Tongue (tissue), 2 donors: ENCODE measurements around the gene RSAD1. TPM values are rescaled to one million over a fixed set of nuclear protein-coding genes. Genes with fewer than 3 reads are reported as not detected.

ENCODE experiments used
- DNase-seq: peaks from one replicate; pipeline ENCODE4 v3.0.0-alpha.2; 2015
- total RNA-seq: library from RNA; depleted of rRNA; stranded (reverse); fragments of >200 nt; gene quantifications from one replicate; pipeline ENCODE4 v1.2.3, GENCODE V29; 2014

Gene RSAD1
- total RNA-seq, 1 donor from 2014 or later = 33.5 TPM

GRCh38 chr17:50519141-50519834, 40.6 kb downstream of the RSAD1 start:
- DNase-seq = no peak

- no peak for DNase-seq
These were observed 41.8 kb downstream of the RSAD1 start for GRCh38 chr17:50520483-50520882.

GRCh38 chr17:50521514-50521913, 42.9 kb downstream of the RSAD1 start:
- DNase-seq = no peak

GRCh38 chr17:50522766-50523165, 44.1 kb downstream of the RSAD1 start:
- DNase-seq = no peak

- no peak for DNase-seq
These were observed 44.5 kb downstream of the RSAD1 start for GRCh38 chr17:50523208-50523607.

- DNase-seq = no peak
These were observed 46.2 kb downstream of the RSAD1 start for GRCh38 chr17:50524838-50525237.

- DNase-seq = no peak
These were observed 48.6 kb downstream of the RSAD1 start for GRCh38 chr17:50527155-50527762.

GRCh38 chr17:50527949-50528474, 49.4 kb downstream of the RSAD1 start:
- DNase-seq = no peak

- DNase-seq = no peak
These were observed 51.2 kb downstream of the RSAD1 start for GRCh38 chr17:50529849-50530248.

- DNase-seq = no peak
These were observed 52.9 kb downstream of the RSAD1 start for GRCh38 chr17:50531428-50532025.

- DNase-seq = peak; percentile 62
These were observed 53.9 kb downstream of the RSAD1 start, which contains the start of gene EPN3 for GRCh38 chr17:50532452-50533024. Gene EPN3 (plus strand): TSS chr17:50532735. CDS start chr17:50536557, 3,822 bp downstream.

GRCh38 chr17:50533185-50533584, 54.5 kb downstream of the RSAD1 start:
- no peak for DNase-seq

GRCh38 chr17:50533720-50534148, 55.1 kb downstream of the RSAD1 start:
- peak; percentile 73 for DNase-seq

- DNase-seq = no peak
These were observed 55.7 kb downstream of the RSAD1 start for GRCh38 chr17:50534222-50534978.

- no peak for DNase-seq
These were observed 56.3 kb downstream of the RSAD1 start for GRCh38 chr17:50534979-50535326.

GRCh38 chr17:50535407-50535806, 56.7 kb downstream of the RSAD1 start:
- DNase-seq = no peak

Other genes starting within 250 kb of the RSAD1 start
- not detected for gene TMEM92, start 204.4 kb upstream of the RSAD1 start, total RNA-seq
- gene XYLT2, start 132.7 kb upstream of the RSAD1 start, total RNA-seq = 29.0 TPM
- 32.2 TPM for gene MRPL27, start 105.7 kb upstream of the RSAD1 start, total RNA-seq
- 4.3 TPM for gene EME1, start 105.6 kb upstream of the RSAD1 start, total RNA-seq
- 55.5 TPM for gene LRRC59, start 81.3 kb upstream of the RSAD1 start, total RNA-seq
- gene ACSF2, start 52.6 kb upstream of the RSAD1 start, total RNA-seq = 44.3 TPM
- not detected for gene CHAD, start 10.0 kb upstream of the RSAD1 start, total RNA-seq
- 0.21 TPM for gene MYCBPAP, start 29.6 kb downstream of the RSAD1 start, total RNA-seq
- 7.5 TPM for gene EPN3, start 53.9 kb downstream of the RSAD1 start, total RNA-seq
- 40.3 TPM for gene SPATA20, start 68.3 kb downstream of the RSAD1 start, total RNA-seq
- 10.4 TPM for gene CACNA1G, start 81.9 kb downstream of the RSAD1 start, total RNA-seq
- gene ABCC3, start 156.0 kb downstream of the RSAD1 start, total RNA-seq = 5.6 TPM
- 48.6 TPM for gene ANKRD40, start 229.1 kb downstream of the RSAD1 start, total RNA-seq
- gene LUC7L3, start 240.7 kb downstream of the RSAD1 start, total RNA-seq = 91.0 TPM